Aorta (tissue), 5 donors: ENCODE results near the gene CPNE4. TPM values are rescaled to one million over a fixed set of nuclear protein-coding genes. Genes with fewer than 3 reads are reported as not detected.

ENCODE experiments used
- ATAC-seq: fragments of 200-7000 bp; cut with Tn5 transposase; one replicate; pipeline ENCODE4 v1.9.1; 2022; ENCODE audit warnings: moderate library complexity; ENCODE audit not compliant: low FRiP score
- DNase-seq, 2 donors: peaks; one replicate each; pipeline ENCODE4 v3.0.0-alpha.2; 2020
- H3K27ac ChIP-seq, 2 donors: one replicate each; pipeline ENCODE4 v1.5.1; 2013; ENCODE audit warnings: low read length in 2 of 2, mild to moderate bottlenecking in 2 of 2, moderate library complexity in 2 of 2, control low read depth in 1 of 2, inconsistent platforms in 1 of 2, low read depth in 1 of 2
- H3K27me3 ChIP-seq, 2 donors: one replicate each; pipeline ENCODE4 v1.6.1; 2013; ENCODE audit warnings: control low read depth in 1 of 2, low read length in 1 of 2, mild to moderate bottlenecking in 1 of 2, moderate library complexity in 1 of 2; ENCODE audit not compliant: insufficient read depth in 2 of 2, control insufficient read depth in 1 of 2
- H3K36me3 ChIP-seq, 2 donors: one replicate each; pipeline ENCODE4 v1.6.1; 2013; ENCODE audit warnings: control low read depth in 1 of 2, low read length in 1 of 2, mild to moderate bottlenecking in 1 of 2; ENCODE audit not compliant: insufficient read depth in 2 of 2, control insufficient read depth in 1 of 2
- H3K4me1 ChIP-seq, 2 donors: one replicate each; pipeline ENCODE4 v1.6.1; 2013; ENCODE audit warnings: low read length in 2 of 2, control low read depth in 1 of 2, mild to moderate bottlenecking in 1 of 2, moderate library complexity in 1 of 2; ENCODE audit not compliant: insufficient read depth in 2 of 2, control insufficient read depth in 1 of 2
- H3K4me3 ChIP-seq, 2 donors: one replicate each; pipeline ENCODE4 v1.5.1; 2013; ENCODE audit warnings: low read length in 2 of 2, control low read depth in 1 of 2, mild to moderate bottlenecking in 1 of 2
- H3K9me3 ChIP-seq: one replicate; pipeline ENCODE4 v1.6.1; 2013; ENCODE audit warnings: mild to moderate bottlenecking, low read length; ENCODE audit not compliant: control insufficient read depth
- WGBS, 2 donors: extraction: QIAGEN DNeasy Blood & Tissue Kit; methylation state at CpG; one replicate each; pipeline ENCODE4 v1.1.7; 2013; 5-methylcytosine and 5-hydroxymethylcytosine counted together
- intact Hi-C, 2 donors: fragments of 100-400 bp; cut with DNase I; formaldehyde crosslinking; loops; one replicate each; pipeline versions ENCODE4 v1.14.2 to v1.15.0; 2022
- polyA plus RNA-seq, 2 donors: library from polyadenylated mRNA; stranded (reverse); fragments of 200-250 nt; gene quantifications; one replicate each; pipeline ENCODE4 v1.2.3, GENCODE V29; 2013
- total RNA-seq, 2 donors: library from RNA; stranded (reverse); fragmentation: NEBNext Ultra II Directional; extraction: Animal tissue kit (Norgen Biotek cat#: 25700); gene quantifications; one replicate each; pipeline ENCODE4 v1.2.1, GENCODE V29; 2021
- donor health status: healthy with polysubstance abuse.
- donor health status: Bipolar disorder and iron deficiency.
- donor health status: DM: no; HTN: no; CAD: no.
- donor health status: DM: no; HTN: no; CAD: no.
- donor health status: DM: yes; HTN: yes; CAD: no.

Gene CPNE4
- total and polyA plus RNA-seq, 4 donors: 0.45 to 2.2 (median 1.1) TPM

DNA sequence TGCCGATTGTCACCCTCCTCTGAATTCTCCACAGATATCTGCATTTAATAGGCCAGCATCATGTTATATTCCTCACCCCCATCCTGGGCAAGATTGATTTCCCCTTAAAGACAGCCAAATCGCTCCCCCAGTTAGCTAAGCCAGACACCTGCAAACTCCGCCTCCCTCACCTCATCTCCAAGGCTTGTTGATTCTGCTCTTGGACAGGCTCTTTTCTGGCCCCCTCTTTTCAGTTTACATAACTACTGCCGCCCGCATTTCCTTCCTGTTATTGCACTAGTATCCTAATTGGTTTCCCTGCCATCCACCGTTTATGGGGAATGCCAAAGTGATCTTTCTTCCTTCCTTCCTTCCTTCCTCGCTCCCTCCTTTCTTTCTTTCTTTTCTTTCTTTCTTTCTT lies 317.3 kb downstream of the CPNE4 start:
- H3K27me3 ChIP-seq: no peaks in the 10 kb centered on the region
- WGBS, 2 donors: 49 to 65% methylated on average over 7 of the region's 7 CpGs
- H3K4me3 ChIP-seq: no peak overlapping the region
- ATAC-seq: no peak
- no peak overlapping the region for H3K27ac ChIP-seq
- DNase-seq: no peak
- no peaks in the 10 kb centered on the region for H3K36me3 ChIP-seq
- intact Hi-C loops: no loop called here
- no peaks in the 10 kb centered on the region for H3K9me3 ChIP-seq
- H3K4me1 ChIP-seq: no peaks in the 10 kb centered on the region

DNA sequence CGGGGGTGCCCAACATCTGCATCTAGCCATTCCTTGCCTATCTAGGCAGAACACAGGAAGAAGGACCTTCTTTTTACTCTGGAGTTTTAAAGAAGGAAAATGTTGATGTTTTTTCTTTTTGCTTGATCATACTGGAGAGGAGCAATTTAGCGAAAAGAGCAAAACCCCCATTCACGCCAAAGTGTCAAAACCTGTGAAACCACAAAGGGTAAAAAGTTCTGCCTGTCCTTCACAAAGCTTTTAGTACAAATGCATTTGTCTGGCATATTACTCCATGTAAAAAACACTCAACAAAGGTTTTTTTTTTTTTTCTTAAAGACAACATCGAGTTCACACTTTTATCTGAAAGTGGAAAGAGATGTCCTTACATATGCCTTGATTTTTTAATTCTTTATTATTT lies 317.9 kb downstream of the CPNE4 start:
- H3K36me3 ChIP-seq: no peaks in the 10 kb centered on the region
- no peaks in the 10 kb centered on the region for H3K27me3 ChIP-seq
- DNase-seq (no peak), ATAC-seq (no peak)
- no peaks in the 10 kb centered on the region for H3K9me3 ChIP-seq
- intact Hi-C loops: no loop called here
- no peak overlapping the region for H3K27ac ChIP-seq
- no peak overlapping the region for H3K4me3 ChIP-seq
- H3K4me1 ChIP-seq: no peaks in the 10 kb centered on the region
- whole genome bisulfite sequencing, 2 donors: 71 to 78% methylated on average over 4 of the region's 4 CpGs

DNA sequence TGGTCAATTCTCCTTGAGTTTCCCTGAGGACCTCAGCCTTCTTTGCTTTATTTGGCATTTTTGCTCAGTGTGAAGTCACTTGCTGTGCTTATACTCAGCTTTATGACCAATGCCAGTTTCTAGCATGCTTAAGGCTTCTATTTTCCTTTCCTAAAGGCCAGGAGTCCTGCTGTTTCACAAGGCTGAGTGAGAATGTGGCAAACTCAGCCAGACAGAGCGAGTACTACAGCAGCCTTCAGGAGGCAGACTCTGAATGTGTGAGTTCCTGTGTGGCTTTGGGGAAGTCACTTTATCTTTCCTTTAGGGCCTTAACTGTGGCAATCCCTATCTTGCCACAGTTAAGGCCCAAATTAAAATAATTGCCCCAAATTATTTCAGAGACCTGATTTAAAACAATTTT lies 318.8 kb downstream of the CPNE4 start:
- H3K36me3 ChIP-seq: no peaks in the 10 kb centered on the region
- 8 to 15% methylated on average over 1 of the region's 1 CpG for WGBS, 2 donors
- intact Hi-C loops: no loop called here
- H3K27ac ChIP-seq: no peak overlapping the region
- H3K9me3 ChIP-seq: no peaks in the 10 kb centered on the region
- no peak overlapping the region for H3K4me3 ChIP-seq
- H3K27me3 ChIP-seq: no peaks in the 10 kb centered on the region
- DNase-seq (no peak), ATAC-seq (no peak)
- H3K4me1 ChIP-seq: no peaks in the 10 kb centered on the region

GRCh38 chr3:131714585-131715220 lies 320.1 kb downstream of the CPNE4 start:
- ATAC-seq (no peak), DNase-seq (no peak)
- no peaks in the 10 kb centered on the region for H3K27me3 ChIP-seq
- intact Hi-C loops: no loop called here
- H3K4me1 ChIP-seq: no peaks in the 10 kb centered on the region
- H3K9me3 ChIP-seq: no peaks in the 10 kb centered on the region
- 89 to 91% methylated on average over 1 of the region's 1 CpG for WGBS, 2 donors
- no peak overlapping the region for H3K27ac ChIP-seq
- H3K4me3 ChIP-seq: no peak overlapping the region
- H3K36me3 ChIP-seq: no peaks in the 10 kb centered on the region

DNA sequence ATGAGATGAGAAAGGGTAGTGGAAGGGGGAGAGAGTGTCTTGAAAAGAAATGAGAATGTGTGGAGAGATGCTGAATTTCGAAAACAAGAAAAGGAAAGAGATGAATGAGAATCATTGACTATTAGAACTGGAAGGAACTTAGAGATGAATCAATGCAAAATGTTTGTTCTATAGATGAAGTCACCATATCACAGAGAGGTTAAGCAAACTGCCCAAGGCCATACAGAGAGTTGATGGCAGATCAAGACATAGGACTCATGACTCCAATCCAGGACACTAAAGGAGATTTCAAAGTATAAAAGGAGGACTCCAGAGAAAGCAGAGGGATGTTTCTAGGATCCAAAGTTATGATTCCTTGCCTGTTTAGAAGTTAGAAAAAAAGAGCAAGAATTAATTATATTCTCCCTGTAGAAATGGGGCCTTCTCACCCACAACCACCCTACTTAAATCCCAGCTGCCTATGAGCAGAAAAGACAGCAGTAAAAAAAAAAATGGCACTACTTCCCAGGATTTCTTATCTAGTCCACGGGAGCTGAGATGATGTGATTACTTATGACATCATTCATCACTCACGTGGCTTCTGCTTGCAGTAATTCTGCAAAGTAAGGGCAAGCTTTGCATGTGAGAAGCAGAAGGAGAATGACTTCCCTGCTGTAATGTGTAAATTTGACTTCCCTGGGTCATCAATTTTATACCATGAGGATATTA lies 321.2 kb downstream of the CPNE4 start:
- H3K4me3 ChIP-seq: no peak overlapping the region
- no peak for ATAC-seq
- H3K9me3 ChIP-seq: peaks cover 1% of the 10 kb centered on the region
- H3K27me3 ChIP-seq: no peaks in the 10 kb centered on the region
- H3K36me3 ChIP-seq: no peaks in the 10 kb centered on the region
- DNase-seq: no peak
- H3K27ac ChIP-seq: no peak overlapping the region
- intact Hi-C loops: no loop called here
- H3K4me1 ChIP-seq: no peaks in the 10 kb centered on the region
- WGBS, 2 donors: 52% methylated on average over 3 of the region's 3 CpGs

- WGBS, 2 donors: 70 to 75% methylated on average over 3 of the region's 3 CpGs
- no peaks in the 10 kb centered on the region for H3K36me3 ChIP-seq
Observed at GRCh38 chr3:131712662-131713061, 322.2 kb downstream of the CPNE4 start.

GRCh38 chr3:131711114-131711768 lies 323.6 kb downstream of the CPNE4 start:
- 49 to 51% methylated on average over 7 of the region's 7 CpGs for WGBS, 2 donors
- intact Hi-C loops: no loop called here
- H3K9me3 ChIP-seq: peaks cover 1% of the 10 kb centered on the region
- ATAC-seq (no peak), DNase-seq (no peak)
- H3K4me1 ChIP-seq: no peaks in the 10 kb centered on the region
- H3K4me3 ChIP-seq: no peak overlapping the region
- H3K27ac ChIP-seq: no peak overlapping the region
- H3K27me3 ChIP-seq: no peaks in the 10 kb centered on the region
- no peaks in the 10 kb centered on the region for H3K36me3 ChIP-seq

More at GRCh38 chr3:131712662-131713061, 322.2 kb downstream of the CPNE4 start:
- ATAC-seq: no peak
- DNase-seq: no peak
- H3K27ac ChIP-seq: no peak overlapping the region
- no peaks in the 10 kb centered on the region for H3K27me3 ChIP-seq
- no peak overlapping the region for H3K4me3 ChIP-seq
- H3K9me3 ChIP-seq: peaks cover 1% of the 10 kb centered on the region
- no peaks in the 10 kb centered on the region for H3K4me1 ChIP-seq
- intact Hi-C loops: no loop called here

- H3K27ac ChIP-seq: no peak overlapping the region
- intact Hi-C loops: no loop called here
- H3K4me1 ChIP-seq: no peaks in the 10 kb centered on the region
- no peak for ATAC-seq
- no peak for DNase-seq
- H3K36me3 ChIP-seq: no peaks in the 10 kb centered on the region
- H3K9me3 ChIP-seq: peaks cover 1% of the 10 kb centered on the region
- H3K4me3 ChIP-seq: no peak overlapping the region
- H3K27me3 ChIP-seq: no peaks in the 10 kb centered on the region
Observed at GRCh38 chr3:131708241-131708640, 326.6 kb downstream of the CPNE4 start.

- 69% methylated on average over 3 of the region's 3 CpGs for WGBS, 2 donors
- Histone ChIP-seq H3K27me3 (no peaks in the 10 kb centered on the region), H3K9me3 (peaks cover 1% of the 10 kb centered on the region), H3K36me3 (no peaks in the 10 kb centered on the region), H3K4me3 (no peak overlapping the region), H3K4me1 (no peaks in the 10 kb centered on the region), H3K27ac (no peak overlapping the region)
- DNase-seq (no peak), ATAC-seq (no peak)
- intact Hi-C loops: no loop called here
Observed at GRCh38 chr3:131705558-131706051, 329.2 kb downstream of the CPNE4 start.
